SK-N-SH (cell line): ENCODE data around the gene COL25A1. TPM values are rescaled to one million over a fixed set of nuclear protein-coding genes. Genes with fewer than 3 reads are reported as not detected.

Experiments
- CTCF ChIA-PET: fragments of 300-600, 350-600 bp; formaldehyde crosslinking; extraction: SDS; loops from one replicate; lab custom pipeline; 2021; lab: Yijun Ruan, JAX
- POLR2A ChIA-PET: fragments of 350-600 bp; sonication (Branson Sonifier 250); formaldehyde crosslinking; extraction: SDS; loops from one replicate; lab custom pipeline; 2020; ENCODE audit warnings: antibody characterized with exemption, inconsistent platforms; lab: Yijun Ruan, JAX
- DNase-seq: peaks from one replicate; pipeline ENCODE4 v3.0.0; 2012
- H2AFZ ChIP-seq: fragments of 200-600 bp; sonication (generic); 2 replicates; pipeline ENCODE4 v1.8.1; 2016; ENCODE audit warnings: antibody characterized with exemption, mild to moderate bottlenecking, low read depth
- H3F3A ChIP-seq: fragments of 200-600 bp; sonication (generic); replicated peaks from 2 replicates; pipeline ENCODE3; 2016; ENCODE audit warnings: antibody characterized with exemption, mild to moderate bottlenecking; ENCODE audit not compliant: insufficient read depth
- H3K27ac ChIP-seq, 2 experiments: fragments of 200-500 bp in 1 of 2; fragments of 200-600 bp in 1 of 2; sonication (Bioruptor generic) in 1 of 2; sonication (generic), shearing (Covaris generic) in 1 of 2; 2 replicates each; pipeline versions ENCODE4 v1.5.1 to v1.6.1; 2014 to 2016; ENCODE audit warnings: low read depth in 2 of 2, inconsistent platforms in 1 of 2, low read length in 1 of 2, mild to moderate bottlenecking in 1 of 2, mixed read lengths in 1 of 2
- H3K27me3 ChIP-seq: fragments of 200-600 bp; sonication (generic), shearing (Covaris generic); 2 replicates; pipeline ENCODE4 v1.6.1; 2016; ENCODE audit warnings: mixed run types; ENCODE audit not compliant: insufficient read depth
- H3K36me3 ChIP-seq, 2 experiments: fragments of 200-500 bp in 1 of 2; fragments of 200-600 bp in 1 of 2; sonication (Bioruptor generic) in 1 of 2; sonication (generic) in 1 of 2; replicated peaks in 1 of 2; 2 replicates each; pipeline versions ENCODE3 to v1.5.1; 2014 to 2016; ENCODE audit warnings: low read length in 1 of 2, mild to moderate bottlenecking in 1 of 2; ENCODE audit not compliant: insufficient read depth in 2 of 2, control insufficient read depth in 1 of 2
- H3K4me1 ChIP-seq, 2 experiments: fragments of 200-500 bp in 1 of 2; fragments of 200-600 bp in 1 of 2; sonication (Bioruptor generic) in 1 of 2; sonication (generic), shearing (Covaris generic) in 1 of 2; 2 replicates each; pipeline versions ENCODE4 v1.5.1 to v1.6.1; 2014 to 2016; ENCODE audit warnings: low read depth in 1 of 2, low read length in 1 of 2, mixed run types in 1 of 2; ENCODE audit not compliant: insufficient read depth in 2 of 2, control insufficient read depth in 1 of 2
- H3K4me2 ChIP-seq: fragments of 200-600 bp; sonication (generic), shearing (Covaris generic); 2 replicates; pipeline ENCODE4 v1.6.1; 2017; ENCODE audit warnings: mixed run types
- H3K4me3 ChIP-seq, 2 experiments: fragments of 200-500 bp in 1 of 2; fragments of 200-600 bp in 1 of 2; sonication (Bioruptor generic) in 1 of 2; sonication (generic), shearing (Covaris generic) in 1 of 2; 2 replicates each; pipeline versions ENCODE4 v1.5.1 to v1.8.1; 2014 to 2016; ENCODE audit warnings: low read depth in 2 of 2, inconsistent platforms in 1 of 2, low read length in 1 of 2, mild to moderate bottlenecking in 1 of 2, mixed read lengths in 1 of 2, moderate library complexity in 1 of 2
- H3K79me2 ChIP-seq: fragments of 200-600 bp; sonication (generic); 2 replicates; pipeline ENCODE4 v1.8.1; 2017; ENCODE audit warnings: mild to moderate bottlenecking; ENCODE audit not compliant: insufficient read depth
- H3K9ac ChIP-seq: fragments of 200-600 bp; sonication (generic); 2 replicates; pipeline ENCODE4 v1.6.1; 2017; ENCODE audit warnings: mixed run types
- H3K9me2 ChIP-seq: fragments of 200-600 bp; sonication (generic); 2 replicates; pipeline ENCODE4 v1.6.1; 2017; ENCODE audit warnings: mixed run types
- H3K9me3 ChIP-seq: fragments of 200-600 bp; sonication (generic); 2 replicates; pipeline ENCODE4 v1.6.1; 2017; ENCODE audit warnings: mixed run types, mild to moderate bottlenecking, moderate library complexity
- H4K20me1 ChIP-seq: fragments of 200-600 bp; sonication (generic); 2 replicates; pipeline ENCODE4 v1.6.1; 2017; ENCODE audit warnings: mild to moderate bottlenecking, mixed run types; ENCODE audit not compliant: insufficient read depth
- CHD2 ChIP-seq: fragments of 150-350 bp; IDR thresholded peaks from 2 replicates; pipeline ENCODE4 v1.6.1; 2018; ENCODE audit warnings: low read length; ENCODE audit not compliant: partially characterized antibody
- ELF1 ChIP-seq: IDR thresholded peaks from 2 replicates; pipeline ENCODE4 v1.4.0; 2012
- GABPA ChIP-seq: IDR thresholded peaks from 2 replicates; pipeline ENCODE4 v1.4.0; 2012; ENCODE audit warnings: low read depth, mild to moderate bottlenecking
- GATA2 ChIP-seq: sonication (generic); formaldehyde crosslinking; IDR thresholded peaks from 2 replicates; pipeline ENCODE4 v1.5.0; 2020; ENCODE audit warnings: mild to moderate bottlenecking, missing genetic modification reagents
- IRF3 ChIP-seq: fragments of 150-350 bp; IDR thresholded peaks from 2 replicates; pipeline ENCODE4 v1.6.1; 2016; ENCODE audit warnings: mild to moderate bottlenecking, low read depth, low read length
- JUND ChIP-seq: IDR thresholded peaks from 2 replicates; pipeline ENCODE4 v1.4.0; 2012
- MAX ChIP-seq: IDR thresholded peaks from 2 replicates; pipeline ENCODE4 v1.4.0; 2012; ENCODE audit warnings: low read depth
- MEF2A ChIP-seq: IDR thresholded peaks from 2 replicates; pipeline ENCODE4 v1.4.0; 2012; ENCODE audit warnings: low read depth, borderline replicate concordance
- MXI1 ChIP-seq: IDR thresholded peaks from 2 replicates; pipeline ENCODE4 v1.6.1; 2012; ENCODE audit warnings: mild to moderate bottlenecking, low read depth, low read length, improper control_type of control experiment
- NRF1 ChIP-seq: IDR thresholded peaks from 2 replicates; pipeline ENCODE4 v1.6.1; 2012; ENCODE audit warnings: low read depth, mild to moderate bottlenecking, low read length
- PBX3 ChIP-seq: IDR thresholded peaks from 2 replicates; pipeline ENCODE4; 2012
- RFX5 ChIP-seq: IDR thresholded peaks from 2 replicates; pipeline ENCODE4 v1.6.1; 2012; ENCODE audit warnings: mild to moderate bottlenecking, improper control_type of control experiment, low read length
- TAF1 ChIP-seq: IDR thresholded peaks from 2 replicates; pipeline ENCODE4 v1.6.1; 2012; ENCODE audit warnings: low read depth, mild to moderate bottlenecking, low read length, moderate library complexity, borderline replicate concordance
- USF2 ChIP-seq: fragments of 150-350 bp; IDR thresholded peaks from 2 replicates; pipeline ENCODE4 v1.6.1; 2017; ENCODE audit warnings: antibody characterized with exemption, low read length, low read depth, borderline replicate concordance
- YY1 ChIP-seq: IDR thresholded peaks from 2 replicates; pipeline ENCODE4 v1.4.0; 2012; ENCODE audit warnings: low read depth, mild to moderate bottlenecking
- WGBS: methylation state at CpG from one replicate; pipeline ENCODE4 v1.1.6; 2017; ENCODE audit warnings: low lambda C conversion rate; 5-methylcytosine and 5-hydroxymethylcytosine counted together
- polyA plus RNA-seq, 3 experiments: library from polyadenylated mRNA; depleted of rRNA; stranded (reverse); fragments of >200 nt; gene quantifications; 2 replicates each; pipeline ENCODE4 v1.2.3, GENCODE V29; 2012

Gene COL25A1
- polyA plus RNA-seq, 1 of the 3 experiments (the other 2 are of a cell fraction) = not detected

- TF ChIP-seq PBX3 = no peak
- no peak for TF ChIP-seq USF2
- no peak for TF ChIP-seq MEF2A
- no peak for TF ChIP-seq NRF1
- TF ChIP-seq IRF3 = no peak
- no peak for TF ChIP-seq TAF1
- TF ChIP-seq MAX = no peak
- no peak for TF ChIP-seq ELF1
These were observed 415.4 kb downstream of the COL25A1 start (continued) for GRCh38 chr4:108887034-108887433.

- H3K9me2 ChIP-seq = no peaks in the 10 kb centered on the region
- H3K27ac ChIP-seq = peak overlapping the region; percentile 22 to 68; a peak in 3 of 4 replicates
- no peak for DNase-seq
- H4K20me1 ChIP-seq = no peaks in the 10 kb centered on the region
- WGBS = 0% methylated on average over 1 of the region's 1 CpG
- no peaks in the 10 kb centered on the region for H3K9me3 ChIP-seq
- no peak overlapping the region for H3K9ac ChIP-seq
- peaks cover 21% of the 10 kb centered on the region for H3F3A ChIP-seq
- H3K4me3 ChIP-seq = peak overlapping the region in 1 of 2 experiments; percentile 33; a peak in 2 of 4 replicates
- H3K36me3 ChIP-seq = no peaks in the 10 kb centered on the region
- peak overlapping the region; percentile 64 for H2AFZ ChIP-seq
- H3K4me1 ChIP-seq = peaks cover 0 to 60% of the 10 kb centered on the region in 2 experiments; a peak in 3 of 4 replicates
- TF ChIP-seq PBX3 (peak; percentile 7; the same call in 1 of the 2 replicates), YY1 (no peak)
- ChIA-PET CTCF (no interaction called here), POLR2A (no interaction called here)
- no peaks in the 10 kb centered on the region for H3K27me3 ChIP-seq
- peak overlapping the region; percentile 66 for H3K4me2 ChIP-seq
- no peaks in the 10 kb centered on the region for H3K79me2 ChIP-seq
These were observed 417.2 kb downstream of the COL25A1 start for GRCh38 chr4:108885211-108885610.

- Histone ChIP-seq H3K4me2 (peak overlapping the region; percentile 66), H2AFZ (peak overlapping the region; percentile 64)
- POLR2A ChIA-PET = no interaction called here
These were observed 417.9 kb downstream of the COL25A1 start for GRCh38 chr4:108884596-108884995.

More at GRCh38 chr4:108884596-108884995, 417.9 kb downstream of the COL25A1 start:
- CTCF ChIA-PET = no interaction called here
- Histone ChIP-seq H3K79me2 (no peaks in the 10 kb centered on the region), H3K9me3 (no peaks in the 10 kb centered on the region), H3K4me1 (peaks cover 0 to 54% of the 10 kb centered on the region in 2 experiments; a peak in 3 of 4 replicates), H3K27ac (peak overlapping the region in 1 of 2 experiments; percentile 68; a peak in 2 of 4 replicates), H4K20me1 (no peaks in the 10 kb centered on the region), H3K9ac (no peak overlapping the region), H3K9me2 (no peaks in the 10 kb centered on the region), H3K36me3 (no peaks in the 10 kb centered on the region), H3K27me3 (no peaks in the 10 kb centered on the region), H3F3A (peaks cover 21% of the 10 kb centered on the region), H3K4me3 (peak overlapping the region in 1 of 2 experiments; percentile 33; a peak in 2 of 4 replicates)
- TF ChIP-seq RFX5 = no peak
- TF ChIP-seq JUND = no peak
- TF ChIP-seq GATA2 (CRISPR knock-in tag) = no peak
- no peak for TF ChIP-seq IRF3
- no peak for TF ChIP-seq CHD2
- TF ChIP-seq ELF1 = no peak
- TF ChIP-seq MXI1 = no peak
- no peak for TF ChIP-seq GABPA
- no peak for DNase-seq
